Measurements from ENCODE around the gene IFNL3. TPM values are rescaled to one million over a fixed set of nuclear protein-coding genes. Genes with fewer than 3 reads are reported as not detected.
A peak's percentile ranks its signal among the peaks of the same experiment; 100 is the strongest.

Gene IFNL3
- total RNA-seq, 2 experiments from 2014 or later = not detected

DNA sequence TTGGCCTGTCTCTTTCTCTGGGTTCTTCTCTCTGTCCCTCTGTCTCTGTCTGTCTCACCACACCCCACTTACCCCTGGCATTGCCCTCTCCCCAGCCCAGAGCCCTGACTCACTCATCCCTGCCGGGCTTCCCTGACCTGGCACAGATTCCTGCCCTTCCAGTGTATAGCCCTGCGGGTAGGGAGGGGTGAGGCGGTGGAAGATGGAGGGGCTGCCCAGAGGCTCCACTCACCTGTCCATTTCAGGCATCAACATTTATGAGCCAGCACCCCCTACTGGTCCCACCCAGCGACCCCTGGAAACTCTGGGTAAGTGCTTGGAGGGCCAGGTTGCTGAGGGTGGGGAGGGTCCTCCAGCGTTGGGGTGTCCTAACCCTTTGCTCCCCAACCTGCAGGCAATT lies 47.0 kb downstream of the IFNL3 start:
- ChIA-PET POLR2A (no interaction called here), CTCF (no interaction called here)
- Mint-ChIP-seq H3K27ac (no peak overlapping the region), H3K36me3 (ENCODE audit: low read depth) (no peaks in the 10 kb centered on the region), H3K4me3 (no peak overlapping the region), H3K9me3 (no peaks in the 10 kb centered on the region), H3K4me1 (ENCODE audit: low read depth) (peaks cover 23% of the 10 kb centered on the region), H3K27me3 (peaks cover 85% of the 10 kb centered on the region)
- no peak for ATAC-seq (ENCODE audit: poor library complexity)
- no peaks in the 10 kb centered on the region for H3K36me3 ChIP-seq (ENCODE audit: insufficient read depth, low read length)
- no peak overlapping the region for H3K27ac ChIP-seq (ENCODE audit: low read depth in 1 of 2, low read length in 2 of 2)
- peaks cover 25% of the 10 kb centered on the region for H3K4me1 ChIP-seq (ENCODE audit: insufficient read depth, low read length)
- peaks cover 44 to 65% of the 10 kb centered on the region in 2 experiments for H3K27me3 ChIP-seq (ENCODE audit: control insufficient read depth in 1 of 2, insufficient read depth in 2 of 2, low read length in 2 of 2)
- peaks cover 0 to 11% of the 10 kb centered on the region in 2 experiments for H3K9me3 ChIP-seq (ENCODE audit: control insufficient read depth in 1 of 2, insufficient read depth in 1 of 2, low read length in 2 of 2)
- DNase-seq = no peak
- TF ChIP-seq, protein P1, sequence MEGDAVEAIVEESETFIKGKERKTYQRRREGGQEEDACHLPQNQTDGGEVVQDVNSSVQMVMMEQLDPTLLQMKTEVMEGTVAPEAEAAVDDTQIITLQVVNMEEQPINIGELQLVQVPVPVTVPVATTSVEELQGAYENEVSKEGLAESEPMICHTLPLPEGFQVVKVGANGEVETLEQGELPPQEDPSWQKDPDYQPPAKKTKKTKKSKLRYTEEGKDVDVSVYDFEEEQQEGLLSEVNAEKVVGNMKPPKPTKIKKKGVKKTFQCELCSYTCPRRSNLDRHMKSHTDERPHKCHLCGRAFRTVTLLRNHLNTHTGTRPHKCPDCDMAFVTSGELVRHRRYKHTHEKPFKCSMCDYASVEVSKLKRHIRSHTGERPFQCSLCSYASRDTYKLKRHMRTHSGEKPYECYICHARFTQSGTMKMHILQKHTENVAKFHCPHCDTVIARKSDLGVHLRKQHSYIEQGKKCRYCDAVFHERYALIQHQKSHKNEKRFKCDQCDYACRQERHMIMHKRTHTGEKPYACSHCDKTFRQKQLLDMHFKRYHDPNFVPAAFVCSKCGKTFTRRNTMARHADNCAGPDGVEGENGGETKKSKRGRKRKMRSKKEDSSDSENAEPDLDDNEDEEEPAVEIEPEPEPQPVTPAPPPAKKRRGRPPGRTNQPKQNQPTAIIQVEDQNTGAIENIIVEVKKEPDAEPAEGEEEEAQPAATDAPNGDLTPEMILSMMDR (IDR thresholded peaks at IDR 0.05) = no peak
- intact Hi-C loops (cut with DNase I, micrococcal nuclease) = no loop called here
- no peak overlapping the region for H3K4me3 ChIP-seq (ENCODE audit: low read length)

DNA sequence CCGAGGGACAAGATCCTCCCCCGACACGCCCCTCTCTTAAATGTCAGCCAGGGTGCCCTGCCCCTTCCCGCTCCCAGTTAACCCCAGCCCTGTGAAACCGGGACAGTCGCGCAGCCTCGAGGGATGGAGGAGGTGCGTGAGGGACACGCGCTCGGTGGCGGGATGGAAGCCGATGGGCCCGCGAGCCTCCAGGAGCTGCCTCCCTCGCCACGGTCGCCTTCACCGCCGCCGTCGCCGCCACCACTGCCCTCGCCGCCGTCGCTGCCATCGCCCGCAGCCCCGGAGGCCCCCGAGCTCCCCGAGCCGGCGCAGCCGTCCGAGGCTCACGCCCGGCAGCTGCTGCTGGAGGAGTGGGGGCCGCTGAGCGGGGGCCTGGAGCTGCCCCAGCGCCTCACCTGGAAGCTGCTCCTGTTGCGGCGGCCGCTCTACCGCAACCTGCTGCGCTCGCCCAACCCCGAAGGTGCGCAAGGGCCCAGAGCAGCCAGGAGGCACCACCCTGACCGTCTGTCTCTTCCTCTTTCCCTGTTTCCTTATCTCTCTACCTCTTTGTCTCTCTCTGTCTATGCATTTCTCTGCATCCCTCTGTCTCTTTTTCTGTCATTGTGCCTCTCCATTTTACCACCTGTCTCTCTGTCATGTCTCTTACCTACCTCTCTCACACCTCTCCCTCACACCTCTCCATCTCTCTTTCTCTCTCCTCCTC lies 47.8 kb downstream of the IFNL3 start, which contains the start of gene NCCRP1:
TSS of gene NCCRP1 (plus strand) at position 105 of the 703 bp plus-strand sequence. CDS start at position 124, 19 bp downstream.
- intact Hi-C loops (cut with DNase I, micrococcal nuclease) = no loop called here
- H3K27me3 Mint-ChIP-seq = peaks cover 80% of the 10 kb centered on the region
- ChIA-PET POLR2A (no interaction called here), CTCF (no interaction called here)
- ATAC-seq (ENCODE audit: poor library complexity) = peak; percentile 24
- peaks cover 23% of the 10 kb centered on the region for H3K4me1 Mint-ChIP-seq (ENCODE audit: low read depth)
- Histone ChIP-seq H3K4me3 (ENCODE audit: low read length) (no peak within 1 kb of the TSS), H3K4me1 (ENCODE audit: insufficient read depth, low read length) (peaks cover 25% of the 10 kb centered on the region), H3K27me3 (ENCODE audit: control insufficient read depth in 1 of 2, insufficient read depth in 2 of 2, low read length in 2 of 2) (peaks cover 43 to 61% of the 10 kb centered on the region in 2 experiments), H3K9me3 (ENCODE audit: control insufficient read depth in 1 of 2, insufficient read depth in 1 of 2, low read length in 2 of 2) (peaks cover 0 to 11% of the 10 kb centered on the region in 2 experiments), H3K27ac (ENCODE audit: low read depth in 1 of 2, low read length in 2 of 2) (no peak within 1 kb of the TSS), H3K36me3 (ENCODE audit: insufficient read depth, low read length) (no peaks in the 10 kb centered on the region)
- H3K27ac Mint-ChIP-seq = no peak within 1 kb of the TSS
- DNase-seq = peak in 1 of 14 experiments; percentile 26
- H3K9me3 Mint-ChIP-seq = no peaks in the 10 kb centered on the region
- TF ChIP-seq, protein P1 (IDR thresholded peaks at IDR 0.05) = no peak
- H3K36me3 Mint-ChIP-seq (ENCODE audit: low read depth) = no peaks in the 10 kb centered on the region
- H3K4me3 Mint-ChIP-seq = peak within 1 kb of the TSS; percentile 46

- ChIA-PET POLR2A (no interaction called here), CTCF (no interaction called here)
- Mint-ChIP-seq H3K36me3 (ENCODE audit: low read depth) (no peaks in the 10 kb centered on the region), H3K27me3 (peaks cover 73% of the 10 kb centered on the region), H3K9me3 (no peaks in the 10 kb centered on the region), H3K4me1 (ENCODE audit: low read depth) (peaks cover 23% of the 10 kb centered on the region), H3K27ac (no peak overlapping the region), H3K4me3 (no peak overlapping the region)
- peaks cover 25% of the 10 kb centered on the region for H3K4me1 ChIP-seq (ENCODE audit: insufficient read depth, low read length)
- no peak overlapping the region for H3K27ac ChIP-seq (ENCODE audit: low read depth in 1 of 2, low read length in 2 of 2)
- H3K27me3 ChIP-seq (ENCODE audit: control insufficient read depth in 1 of 2, insufficient read depth in 2 of 2, low read length in 2 of 2) = peaks cover 37 to 54% of the 10 kb centered on the region in 2 experiments
- no peak overlapping the region for H3K4me3 ChIP-seq (ENCODE audit: low read length)
- no peaks in the 10 kb centered on the region for H3K36me3 ChIP-seq (ENCODE audit: insufficient read depth, low read length)
- ATAC-seq (ENCODE audit: poor library complexity) (no peak), DNase-seq (no peak)
- H3K9me3 ChIP-seq (ENCODE audit: control insufficient read depth in 1 of 2, insufficient read depth in 1 of 2, low read length in 2 of 2) = peaks cover 0 to 11% of the 10 kb centered on the region in 2 experiments
- intact Hi-C loops (cut with DNase I, micrococcal nuclease) = no loop called here
- TF ChIP-seq, protein P1 (IDR thresholded peaks at IDR 0.05) = no peak
Observed at GRCh38 chr19:39196320-39196719, 48.5 kb downstream of the IFNL3 start.
